Coronary artery (tissue), 2 donors: Measurements from ENCODE around the gene CEP126.

ENCODE experiments used
- DNase-seq: peaks from one replicate; pipeline ENCODE4 v3.0.0-alpha.2; 2017; ENCODE audit warnings: low spot score
- H3K27ac ChIP-seq, 2 donors: fragments of 200-600 bp; sonication (generic); one replicate each; pipeline ENCODE4 v1.5.1; 2016 to 2019
- H3K4me3 ChIP-seq: fragments of 200-600 bp; sonication (generic); 2 replicates; pipeline ENCODE4 v1.5.1; 2016; ENCODE audit warnings: mild to moderate bottlenecking, moderate library complexity
- TF ChIP-seq, protein P1 (sequence below): fragments of 200-600 bp; sonication (generic); IDR thresholded peaks from one replicate; pipeline ENCODE4 v1.5.1; 2019; ENCODE audit warnings: antibody characterized with exemption

The CEP126 gene

DNA sequence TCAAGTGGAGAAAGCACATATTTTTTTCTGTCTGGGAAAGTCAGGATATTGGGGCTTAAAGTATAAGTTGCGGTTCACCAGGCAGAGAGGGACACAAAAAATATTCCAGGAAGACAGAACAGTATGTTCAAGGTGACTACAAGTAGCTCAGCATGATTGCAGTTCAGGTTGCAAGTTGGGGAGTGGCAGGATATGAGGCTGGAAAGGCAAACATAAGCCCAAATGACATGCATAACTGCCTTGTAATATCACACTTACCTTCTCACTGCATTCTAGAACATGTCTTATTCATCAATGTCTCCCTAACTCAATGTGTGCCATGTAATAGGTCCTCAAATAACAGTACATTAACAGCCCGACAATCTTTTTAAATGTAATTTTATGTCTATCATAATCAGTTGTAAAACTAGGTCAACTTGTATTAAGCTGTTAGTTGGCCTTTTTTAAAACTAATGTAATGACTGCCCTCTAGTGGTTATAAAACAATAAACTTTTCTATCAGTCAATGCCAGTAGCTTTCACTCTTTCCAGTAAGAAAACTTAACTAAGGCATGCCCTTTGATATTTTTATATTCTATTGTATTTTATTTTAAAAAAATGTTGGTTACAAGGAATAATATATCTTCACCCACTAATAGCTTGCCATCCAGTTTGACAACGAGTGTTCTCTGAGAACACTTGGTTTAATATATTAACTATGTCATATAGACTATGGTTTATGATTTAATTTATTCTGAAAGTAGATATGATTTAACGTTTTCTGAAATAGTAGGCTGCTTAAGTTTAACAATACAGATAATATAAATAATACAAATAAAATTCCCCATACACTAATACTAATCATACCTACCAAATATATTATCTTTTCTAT, 93.0 kb downstream of the CEP126 start:
- TF ChIP-seq, protein P1, sequence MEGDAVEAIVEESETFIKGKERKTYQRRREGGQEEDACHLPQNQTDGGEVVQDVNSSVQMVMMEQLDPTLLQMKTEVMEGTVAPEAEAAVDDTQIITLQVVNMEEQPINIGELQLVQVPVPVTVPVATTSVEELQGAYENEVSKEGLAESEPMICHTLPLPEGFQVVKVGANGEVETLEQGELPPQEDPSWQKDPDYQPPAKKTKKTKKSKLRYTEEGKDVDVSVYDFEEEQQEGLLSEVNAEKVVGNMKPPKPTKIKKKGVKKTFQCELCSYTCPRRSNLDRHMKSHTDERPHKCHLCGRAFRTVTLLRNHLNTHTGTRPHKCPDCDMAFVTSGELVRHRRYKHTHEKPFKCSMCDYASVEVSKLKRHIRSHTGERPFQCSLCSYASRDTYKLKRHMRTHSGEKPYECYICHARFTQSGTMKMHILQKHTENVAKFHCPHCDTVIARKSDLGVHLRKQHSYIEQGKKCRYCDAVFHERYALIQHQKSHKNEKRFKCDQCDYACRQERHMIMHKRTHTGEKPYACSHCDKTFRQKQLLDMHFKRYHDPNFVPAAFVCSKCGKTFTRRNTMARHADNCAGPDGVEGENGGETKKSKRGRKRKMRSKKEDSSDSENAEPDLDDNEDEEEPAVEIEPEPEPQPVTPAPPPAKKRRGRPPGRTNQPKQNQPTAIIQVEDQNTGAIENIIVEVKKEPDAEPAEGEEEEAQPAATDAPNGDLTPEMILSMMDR = no peak
- no peak for DNase-seq
- no peak overlapping the region for H3K4me3 ChIP-seq
- peak overlapping the region in 1 of 2 donors; percentile 18 for H3K27ac ChIP-seq

DNA sequence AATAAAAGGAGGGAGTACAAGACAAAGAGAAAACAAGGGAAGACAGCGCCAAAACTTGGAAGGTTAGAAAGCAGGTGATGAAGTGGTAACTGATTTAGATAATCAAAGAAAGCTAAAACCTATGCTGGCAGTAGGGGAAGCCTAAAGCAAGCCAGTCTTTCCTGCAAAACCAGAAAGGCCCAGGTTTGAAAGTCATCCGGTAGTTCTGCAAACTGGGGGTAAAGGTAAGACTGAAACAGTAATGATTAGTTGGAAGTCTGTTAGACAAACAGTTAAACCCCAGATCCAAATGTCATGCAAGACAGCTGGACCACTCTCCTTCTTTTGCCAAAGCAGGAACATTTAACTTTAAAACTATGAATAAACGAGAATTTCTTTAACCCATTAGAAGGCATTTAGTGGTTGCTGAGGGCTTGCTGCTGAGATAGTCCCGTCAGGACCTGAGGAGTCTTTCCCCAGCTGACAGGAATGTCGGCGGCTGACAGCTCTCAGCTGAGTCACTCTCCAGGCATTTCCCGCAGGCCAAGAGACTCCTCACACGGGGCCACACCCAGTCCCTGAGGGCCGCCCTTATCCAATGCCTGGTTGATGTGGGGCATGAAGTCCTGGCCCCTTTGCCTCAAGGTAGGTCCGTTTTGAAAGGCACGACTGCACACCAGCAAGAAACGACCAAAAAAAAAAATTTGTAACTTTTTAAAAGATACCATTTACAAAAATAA, 96.1 kb downstream of the CEP126 start:
- Histone ChIP-seq H3K4me3 (peak overlapping the region; percentile 32), H3K27ac (peak overlapping the region in 1 of 2 donors; percentile 54)
- no peak for DNase-seq
- TF ChIP-seq, protein P1 = no peak

DNA sequence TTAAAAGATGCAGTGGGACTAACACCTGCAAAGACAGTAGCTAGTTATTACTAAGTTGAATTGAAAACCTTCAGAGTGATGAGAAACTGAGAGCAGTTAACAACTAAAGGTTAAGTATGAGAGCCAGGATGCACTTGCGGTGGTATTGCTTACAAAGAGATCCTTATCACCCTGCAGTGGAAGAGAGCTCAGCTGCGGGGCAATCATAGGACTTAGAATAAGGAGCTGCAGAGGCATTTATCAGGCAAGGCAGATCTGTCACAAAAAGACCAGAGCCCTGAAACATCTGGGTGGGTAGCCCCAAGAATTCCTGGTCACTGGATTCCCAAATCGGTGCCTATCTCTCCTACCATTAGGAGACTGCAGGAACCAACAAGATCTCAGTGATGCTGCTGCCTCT, 98.1 kb downstream of the CEP126 start:
- DNase-seq = no peak
- Histone ChIP-seq H3K27ac (no peak overlapping the region), H3K4me3 (no peak overlapping the region)
- TF ChIP-seq, protein P1 = no peak

DNA sequence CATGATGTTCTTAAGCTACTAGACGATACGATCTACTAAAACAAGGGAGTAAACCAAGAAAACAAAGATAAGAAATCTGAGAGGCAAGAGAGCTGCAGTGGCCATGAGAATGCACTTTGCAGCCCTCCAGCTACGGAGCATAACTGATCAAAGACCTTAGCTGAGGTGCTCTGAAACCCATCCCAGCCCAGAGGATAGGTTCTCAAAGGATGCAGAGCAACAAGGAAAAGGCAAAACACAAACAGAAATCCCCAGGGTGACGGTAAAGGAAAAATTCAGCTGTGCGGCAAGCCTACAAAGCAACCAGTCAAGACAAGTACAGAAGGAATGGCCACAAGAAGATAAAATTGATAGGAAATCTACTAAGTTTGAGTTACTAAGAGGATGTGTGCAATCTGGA, 99.9 kb downstream of the CEP126 start:
- Histone ChIP-seq H3K4me3 (no peak overlapping the region), H3K27ac (no peak overlapping the region)
- TF ChIP-seq, protein P1 = no peak
- DNase-seq = no peak

DNA sequence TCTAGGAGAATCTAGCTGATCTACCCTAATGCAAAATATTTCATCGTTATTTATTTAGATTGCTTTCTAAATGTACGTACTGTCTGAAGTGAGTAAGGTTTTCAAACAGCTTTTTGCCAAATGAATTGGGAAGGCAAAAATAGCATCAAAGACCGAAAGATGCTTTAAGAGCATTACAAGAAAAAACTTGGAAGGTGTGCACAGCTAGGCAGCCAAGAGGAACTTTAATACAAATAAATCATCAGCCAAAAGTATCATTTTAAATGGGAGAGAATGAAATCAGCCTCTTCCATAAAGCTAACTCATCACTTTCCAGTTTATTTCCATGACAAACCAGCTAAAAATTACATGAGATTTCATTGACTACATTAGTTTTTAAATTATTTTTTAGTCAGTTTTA, 102.2 kb downstream of the CEP126 start:
- no peak for DNase-seq
- Histone ChIP-seq H3K27ac (no peak overlapping the region), H3K4me3 (no peak overlapping the region)
- TF ChIP-seq, protein P1 = no peak

DNA sequence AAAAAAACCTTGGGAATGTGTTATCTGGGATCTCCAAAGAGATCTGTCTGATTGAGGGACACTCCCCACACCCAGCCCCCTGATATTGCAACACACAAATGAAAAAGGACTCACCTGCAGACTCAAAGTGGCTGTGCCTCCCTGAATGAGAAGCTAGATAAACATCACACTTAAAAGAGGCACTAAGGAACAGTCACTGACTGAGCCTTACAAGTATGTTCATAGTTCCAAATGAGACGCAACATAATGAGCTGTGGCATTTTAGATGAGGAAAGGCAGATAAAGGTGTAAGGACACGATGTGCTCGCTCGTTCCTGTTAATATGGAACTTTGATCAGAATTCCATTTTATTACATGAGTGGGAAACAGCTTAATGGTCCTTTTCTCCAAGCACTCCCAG, 111.4 kb downstream of the CEP126 start:
- TF ChIP-seq, protein P1 = no peak
- no peak overlapping the region for H3K4me3 ChIP-seq
- DNase-seq = no peak
- H3K27ac ChIP-seq = no peak overlapping the region

DNA sequence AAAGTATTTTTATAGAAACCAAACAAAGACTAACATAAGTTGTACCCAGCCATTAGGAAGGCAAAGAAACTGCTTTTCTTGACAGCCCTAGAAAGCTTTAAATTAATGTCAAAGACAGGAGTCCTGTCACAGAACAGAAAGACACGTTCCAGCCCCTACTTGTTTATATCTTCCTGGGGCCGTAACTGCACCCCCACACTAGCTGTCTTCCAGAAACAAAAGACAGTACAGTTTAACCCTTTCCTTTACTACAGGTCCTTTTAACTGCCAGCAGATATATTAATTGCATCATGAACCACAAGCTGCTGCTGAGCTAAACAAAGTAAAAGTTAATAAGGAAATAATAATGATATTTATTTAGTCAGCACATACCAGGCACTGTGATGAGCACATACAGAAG, 112.1 kb downstream of the CEP126 start:
- TF ChIP-seq, protein P1 = no peak
- no peak for DNase-seq
- H3K27ac ChIP-seq = no peak overlapping the region
- no peak overlapping the region for H3K4me3 ChIP-seq
